GM06990 (cell line): ENCODE results near the gene NBPF15.
"Not testable (repeated sequence)": the region's sequence is repeated elsewhere in the genome, so short reads cannot be mapped to it uniquely, and the experiment has no call there.

ENCODE experiments used
- DNase-seq: peaks from one replicate; pipeline ENCODE4 v3.0.0-alpha.2; 2011; ENCODE audit not compliant: insufficient read length; ENCODE audit errors: extremely low read depth
- H3K27me3 ChIP-seq: replicated peaks from 2 replicates; pipeline ENCODE4 v1.6.0; 2011; ENCODE audit warnings: low read length; ENCODE audit not compliant: control insufficient read depth, insufficient read depth
- H3K36me3 ChIP-seq: 2 replicates; pipeline ENCODE4 v1.5.1; 2011; ENCODE audit warnings: low read length; ENCODE audit not compliant: control insufficient read depth, insufficient read depth
- H3K4me3 ChIP-seq: replicated peaks from 2 replicates; pipeline ENCODE4 v1.5.1; 2011; ENCODE audit warnings: low read depth, mild to moderate bottlenecking, control low read depth, low read length

NBPF15 gene

GRCh38 chr1:144413404-144414118 lies 47.9 kb downstream of the NBPF15 start:
- not testable (repeated sequence) for DNase-seq, H3K36me3 ChIP-seq, H3K27me3 ChIP-seq
- H3K4me3 ChIP-seq: peak overlapping the region; percentile 40

DNA sequence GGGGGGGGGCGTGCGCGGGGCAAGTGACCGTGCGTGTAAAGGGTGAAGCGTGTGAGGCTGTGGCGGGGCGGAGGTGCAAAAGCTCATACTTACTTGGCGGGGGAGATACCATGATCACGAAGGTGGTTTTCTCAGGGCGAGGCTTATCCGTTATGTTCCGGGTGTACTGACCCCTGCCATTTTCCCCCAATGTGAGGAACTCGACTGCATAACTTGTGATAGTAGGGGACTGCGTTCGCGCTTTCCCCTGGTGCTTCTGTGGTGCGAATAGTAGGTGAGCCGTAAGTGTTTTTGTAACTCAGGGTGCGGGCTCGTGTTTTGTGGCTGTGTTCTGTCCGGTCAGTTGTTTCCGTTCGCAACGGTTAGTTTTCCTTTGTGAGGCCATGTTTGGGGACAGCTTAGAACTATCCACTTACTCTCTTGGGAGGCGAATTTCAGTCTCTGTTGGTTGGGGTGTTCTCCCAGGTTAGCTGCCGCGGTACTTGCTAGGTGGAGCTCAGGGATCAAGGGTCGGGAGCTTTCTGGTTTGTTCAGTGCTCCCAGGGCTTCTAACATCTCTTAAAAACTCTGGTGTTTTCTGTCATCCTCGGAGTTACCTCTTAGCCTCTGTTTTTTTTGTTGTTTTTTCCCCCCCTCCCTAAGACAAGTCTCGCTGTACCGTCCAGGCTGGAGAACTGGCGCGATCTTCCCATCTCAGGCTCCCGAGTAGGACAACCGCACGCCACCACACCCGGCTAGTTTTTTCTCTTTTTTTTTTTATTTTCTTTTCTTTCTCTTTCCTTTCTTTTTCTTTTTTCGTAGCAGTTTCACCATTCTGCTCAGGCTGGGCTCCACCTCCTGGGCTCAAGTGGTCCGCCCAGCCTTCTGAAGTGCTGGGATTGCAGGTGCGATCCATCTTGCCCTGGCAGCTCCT lies 48.7 kb downstream of the NBPF15 start:
- peak overlapping the region; percentile 40 for H3K4me3 ChIP-seq
- DNase-seq: peak; percentile 83
- not testable (repeated sequence) for H3K27me3 ChIP-seq, H3K36me3 ChIP-seq

DNA sequence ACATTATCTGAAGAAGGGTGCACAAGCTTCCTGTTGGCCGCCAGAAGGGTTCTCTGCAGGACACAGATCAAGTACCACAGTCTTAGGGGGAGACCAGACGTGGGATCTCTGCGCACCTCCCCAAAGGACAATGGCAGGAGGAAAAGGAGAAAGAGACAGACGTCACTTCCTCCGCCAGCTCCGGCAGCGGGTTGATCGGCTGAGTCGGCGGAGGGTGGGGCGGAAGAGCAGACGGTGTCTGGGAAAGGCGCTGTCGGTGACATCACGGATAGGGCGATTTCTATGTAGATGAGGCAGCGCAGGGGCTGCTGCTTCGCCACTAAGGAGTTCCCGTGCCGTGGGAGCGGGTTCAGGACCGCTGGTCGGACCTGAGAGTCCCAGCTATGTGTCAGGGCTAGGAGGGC lies 49.4 kb downstream of the NBPF15 start:
- peak overlapping the region; percentile 10; the same call in 1 of the 2 replicates for H3K4me3 ChIP-seq
- not testable (repeated sequence) for H3K36me3 ChIP-seq, H3K27me3 ChIP-seq
- DNase-seq: peak; percentile 25

- DNase-seq, H3K27me3 ChIP-seq, H3K36me3 ChIP-seq, H3K4me3 ChIP-seq: not testable (repeated sequence)
Observed at GRCh38 chr1:144402807-144403206, 58.7 kb downstream of the NBPF15 start.

GRCh38 chr1:144371651-144372050 lies 89.8 kb downstream of the NBPF15 start:
- not testable (repeated sequence) for H3K4me3 ChIP-seq, H3K36me3 ChIP-seq, DNase-seq, H3K27me3 ChIP-seq
